CD4-positive, alpha-beta memory T cell (primary cell): ENCODE measurements around the gene GNAT1. TPM values are rescaled to one million over a fixed set of nuclear protein-coding genes. Genes with fewer than 3 reads are reported as not detected.

Experiments used
- CTCF ChIA-PET: fragments of 350-600 bp; sonication (Branson Sonifier 250); formaldehyde crosslinking; loops from one replicate; lab custom pipeline; 2021; ENCODE audit warnings: inconsistent platforms; ENCODE audit not compliant: partially characterized antibody; lab: Charles Lee
- POLR2A ChIA-PET: fragments of 350-600 bp; sonication (Branson Sonifier 250); formaldehyde crosslinking; loops from one replicate; lab custom pipeline; 2021; ENCODE audit not compliant: partially characterized antibody; lab: Charles Lee
- DNase-seq, 5 donors: peaks; one replicate each; pipeline versions ENCODE4 v3.0.0 to v3.0.0-alpha.2; 2020 to 2022; ENCODE audit warnings: mixed read lengths in 1 of 5
- H3K27ac ChIP-seq: one replicate; pipeline ENCODE4 v1.7.0; 2013; ENCODE audit warnings: low read depth, low read length
- H3K27me3 ChIP-seq: 2 replicates; pipeline ENCODE4 v1.7.0; 2013; ENCODE audit warnings: mild to moderate bottlenecking, low read length, moderate library complexity; ENCODE audit not compliant: insufficient read depth
- H3K36me3 ChIP-seq: 2 replicates; pipeline ENCODE4 v1.7.0; 2013; ENCODE audit warnings: mild to moderate bottlenecking, low read length, moderate library complexity; ENCODE audit not compliant: insufficient read depth
- H3K4me1 ChIP-seq: 2 replicates; pipeline ENCODE4 v1.7.0; 2013; ENCODE audit warnings: mild to moderate bottlenecking, low read length, moderate library complexity; ENCODE audit not compliant: insufficient read depth
- H3K4me3 ChIP-seq, 2 donors: one replicate each; pipeline ENCODE4 v1.7.0; 2013; ENCODE audit warnings: low read length in 2 of 2, mild to moderate bottlenecking in 1 of 2
- H3K9me3 ChIP-seq, 2 donors: one replicate each; pipeline ENCODE4 v1.7.0; 2013; ENCODE audit warnings: low read length in 2 of 2, control low read depth in 1 of 2; ENCODE audit not compliant: control insufficient read depth in 1 of 2
- H3K27ac Mint-ChIP-seq, 7 donors: one replicate each; pipeline ENCODE4 v1.8.0; 2020 to 2021; ENCODE audit warnings: mixed read lengths in 7 of 7, mild to moderate bottlenecking in 6 of 7, inconsistent platforms in 3 of 7, moderate library complexity in 3 of 7
- H3K27me3 Mint-ChIP-seq, 2 donors: one replicate each; pipeline ENCODE4 v1.8.0; 2020 to 2021; ENCODE audit warnings: mixed read lengths in 2 of 2
- H3K36me3 Mint-ChIP-seq, 2 donors: one replicate each; pipeline ENCODE4 v1.8.0; 2020 to 2021; ENCODE audit warnings: mixed read lengths in 2 of 2, inconsistent platforms in 1 of 2, mild to moderate bottlenecking in 1 of 2
- H3K4me1 Mint-ChIP-seq, 4 donors: one replicate each; pipeline ENCODE4 v1.8.0; 2020 to 2021; ENCODE audit warnings: mixed read lengths in 4 of 4, mild to moderate bottlenecking in 1 of 4
- H3K4me3 Mint-ChIP-seq, 8 donors: one replicate each; pipeline ENCODE4 v1.8.0; 2020 to 2021; ENCODE audit warnings: mixed read lengths in 8 of 8, mild to moderate bottlenecking in 7 of 8, moderate library complexity in 6 of 8, inconsistent platforms in 3 of 8
- H3K9me3 Mint-ChIP-seq, 8 donors: one replicate each; pipeline ENCODE4 v1.8.0; 2020 to 2021; ENCODE audit warnings: mixed read lengths in 8 of 8, mild to moderate bottlenecking in 5 of 8, inconsistent platforms in 3 of 8, moderate library complexity in 1 of 8
- intact Hi-C: fragments of 100-400 bp; cut with micrococcal nuclease; formaldehyde crosslinking; loops from one replicate; pipeline ENCODE4 v1.15.1; 2023
- polyA plus RNA-seq, 2 donors: library from polyadenylated mRNA; unstranded; fragments of 300-500 nt; fragmentation: Illumina TruSeq; gene quantifications; one replicate each; pipeline ENCODE4 v1.2.3, GENCODE V29; 2021
- total RNA-seq, 2 experiments: library from RNA; stranded (reverse); gene quantifications; one replicate each; pipeline ENCODE4 v1.2.3, GENCODE V29; 2021

Gene GNAT1
- total and polyA plus RNA-seq, 4 experiments from 2014 or later = not detected

DNA sequence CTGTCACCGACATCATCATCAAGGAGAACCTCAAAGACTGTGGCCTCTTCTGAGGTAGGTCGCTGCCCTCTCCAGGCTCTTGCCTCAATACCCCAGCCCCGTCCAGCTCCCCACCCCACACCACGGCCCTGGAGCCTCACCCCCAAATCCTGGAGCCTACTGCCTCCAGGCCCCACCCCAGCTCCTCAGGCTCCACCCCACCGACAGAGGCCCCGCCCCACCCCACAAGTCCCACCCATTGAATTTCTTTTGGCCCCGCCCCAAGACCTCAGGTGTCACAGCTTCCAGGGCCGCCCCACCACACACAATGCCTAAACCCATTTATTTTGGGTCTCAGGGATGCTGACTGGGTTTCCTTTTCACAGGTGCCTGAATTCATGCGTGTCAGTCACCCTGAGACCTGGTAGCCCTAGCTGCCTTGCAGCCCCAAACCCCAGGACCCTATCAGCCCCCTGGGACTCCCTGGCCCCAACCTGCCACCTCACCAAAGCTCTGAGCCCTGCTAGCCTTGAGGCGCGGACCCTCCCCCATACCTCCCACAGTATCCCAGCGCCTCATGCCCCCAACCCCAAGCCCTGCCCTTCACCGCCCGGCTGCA lies 3.6 kb downstream of the GNAT1 start:
- H3K27me3 ChIP-seq = peaks cover 11% of the 10 kb centered on the region
- ChIA-PET POLR2A (interaction anchor here (0.7 to 3.1 kb wide), 9 partner anchors 8 to 73 kb away, joined by 3 to 47 read pairs (median 3); partner anchors contain the start of gene SLC38A3), CTCF (interaction anchor here (0.5 to 8.1 kb wide), 32 partner anchors 9 to 170 kb away, joined by 3 to 218 read pairs (median 6); partner anchors contain the start of genes GNAI2, HYAL3, IFRD2 and LSMEM2)
- intact Hi-C loops = loop anchor here (1.0 to 2.0 kb wide), 3 partner anchors 31 to 130 kb away; no protein-coding TSS in a partner anchor
- H3K4me3 ChIP-seq = peak overlapping the region in 1 of 2 donors; percentile 22
- DNase-seq = no peak
- peaks cover 6 to 17% of the 10 kb centered on the region in 2 donors for H3K27me3 Mint-ChIP-seq
- H3K9me3 ChIP-seq = no peaks in the 10 kb centered on the region
- H3K36me3 ChIP-seq = no peaks in the 10 kb centered on the region
- H3K27ac ChIP-seq = no peak overlapping the region
- peaks cover 24% of the 10 kb centered on the region for H3K4me1 ChIP-seq
- H3K9me3 Mint-ChIP-seq = no peaks in the 10 kb centered on the region
- H3K36me3 Mint-ChIP-seq = no peaks in the 10 kb centered on the region
- H3K4me1 Mint-ChIP-seq = peaks cover 5 to 18% (median 13%) of the 10 kb centered on the region in 4 donors
- peak overlapping the region in 7 of 8 donors; percentile 36 to 69 (median 64) for H3K4me3 Mint-ChIP-seq
- peak overlapping the region in 6 of 7 donors; percentile 62 to 90 (median 84) for H3K27ac Mint-ChIP-seq

DNA sequence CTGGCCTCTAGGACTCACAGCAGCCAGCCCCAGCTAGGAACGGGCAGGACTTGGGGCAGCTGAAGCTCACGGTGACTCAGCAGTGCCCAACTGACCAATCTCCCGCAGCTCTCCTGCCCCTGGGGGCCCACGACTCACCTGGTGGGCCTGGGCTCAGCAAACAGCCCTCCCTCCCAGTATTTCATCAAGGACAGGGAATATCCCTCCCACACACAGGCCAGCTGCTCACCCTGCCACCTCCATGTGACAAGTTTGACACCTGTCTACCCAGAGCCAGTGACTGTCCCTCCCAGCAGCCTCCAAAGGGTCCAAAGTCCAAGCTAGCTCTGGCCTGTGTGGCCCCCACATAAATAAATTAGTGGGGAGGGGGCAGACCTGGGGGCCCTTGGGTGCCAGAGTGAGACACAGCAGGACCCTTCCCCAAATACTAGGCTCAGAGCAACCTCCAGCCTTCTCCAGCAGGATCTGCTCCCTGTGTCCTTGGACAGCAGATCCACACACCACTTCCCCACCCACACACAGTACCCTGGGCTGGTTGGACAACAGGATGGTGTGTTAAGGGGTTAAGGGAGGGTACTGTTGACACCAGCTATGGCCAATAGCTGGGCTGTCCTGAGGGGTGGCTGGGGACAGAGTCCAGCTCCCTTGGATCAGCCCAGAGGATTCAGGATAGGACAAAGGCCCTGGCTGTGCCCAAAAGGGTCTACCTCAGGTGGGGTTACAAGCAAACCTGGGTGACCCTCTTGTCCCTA lies 4.3 kb downstream of the GNAT1 start:
- POLR2A ChIA-PET = interaction anchor here (1.0 to 3.1 kb wide), 5 partner anchors 8 to 65 kb away, joined by 3 to 47 read pairs (median 4); no protein-coding TSS in a partner anchor
- Mint-ChIP-seq H3K36me3 (no peaks in the 10 kb centered on the region), H3K4me3 (no peak overlapping the region), H3K9me3 (no peaks in the 10 kb centered on the region), H3K27ac (peak overlapping the region in 2 of 7 donors; percentile 10 to 79), H3K27me3 (peaks cover 6 to 18% of the 10 kb centered on the region in 2 donors), H3K4me1 (peaks cover 5 to 18% (median 13%) of the 10 kb centered on the region in 4 donors)
- intact Hi-C loops = loop anchor here (2.0 kb wide), 1 partner anchor 129 kb away; no protein-coding TSS in a partner anchor
- Histone ChIP-seq H3K27me3 (peaks cover 11% of the 10 kb centered on the region), H3K4me1 (peaks cover 24% of the 10 kb centered on the region), H3K4me3 (no peak overlapping the region), H3K27ac (no peak overlapping the region), H3K9me3 (no peaks in the 10 kb centered on the region), H3K36me3 (no peaks in the 10 kb centered on the region)
- CTCF ChIA-PET = interaction anchor here (0.6 to 8.1 kb wide), 22 partner anchors 8 to 123 kb away, joined by 3 to 218 read pairs (median 8); partner anchors contain the start of genes HYAL3, LSMEM2, NAA80 and SEMA3B
- no peak for DNase-seq

DNA sequence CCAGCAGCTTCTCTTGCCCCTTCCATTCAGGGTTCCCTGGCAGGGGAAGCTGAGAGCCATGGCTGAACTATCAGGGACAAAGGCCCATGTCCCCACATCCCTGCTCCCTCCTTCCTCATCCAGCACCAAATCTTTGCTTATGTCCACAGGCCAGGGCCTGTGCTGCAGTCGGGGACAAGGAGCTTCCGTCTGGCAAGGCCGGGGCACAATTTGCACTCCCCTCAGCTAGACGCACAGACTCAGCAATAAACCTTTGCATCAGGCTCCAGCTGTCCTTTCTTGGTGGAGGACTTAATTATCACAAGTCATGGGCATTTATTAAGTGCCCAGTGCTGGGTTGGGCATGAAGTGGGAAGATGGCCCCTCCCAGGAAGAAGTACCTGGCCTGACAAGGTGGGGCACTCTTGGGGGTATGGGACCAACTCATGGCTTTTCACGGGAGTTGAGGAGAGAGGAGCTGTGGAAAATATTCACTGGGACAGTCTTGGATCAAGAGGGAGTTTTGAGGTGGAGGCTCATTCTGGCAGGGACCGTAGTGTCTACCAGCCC lies 4.9 kb downstream of the GNAT1 start:
- H3K36me3 ChIP-seq = no peaks in the 10 kb centered on the region
- H3K4me1 ChIP-seq = peaks cover 24% of the 10 kb centered on the region
- H3K4me3 ChIP-seq = no peak overlapping the region
- H3K27ac ChIP-seq = no peak overlapping the region
- ChIA-PET POLR2A (interaction anchor here (3.1 kb wide), 1 partner anchor 30 kb away, joined by 47 read pairs; no protein-coding TSS in a partner anchor), CTCF (interaction anchor here (1.2 to 8.1 kb wide), 7 partner anchors 21 to 83 kb away, joined by 3 to 218 read pairs (median 40); partner anchors contain the start of gene LSMEM2)
- no peaks in the 10 kb centered on the region for H3K9me3 ChIP-seq
- no peaks in the 10 kb centered on the region for H3K36me3 Mint-ChIP-seq
- H3K27me3 ChIP-seq = peaks cover 11% of the 10 kb centered on the region
- H3K4me3 Mint-ChIP-seq = no peak overlapping the region
- no peaks in the 10 kb centered on the region for H3K9me3 Mint-ChIP-seq
- peaks cover 11 to 24% of the 10 kb centered on the region in 2 donors for H3K27me3 Mint-ChIP-seq
- no peak for DNase-seq
- H3K27ac Mint-ChIP-seq = peak overlapping the region in 2 of 7 donors; percentile 74 to 76
- intact Hi-C loops = no loop called here
- peaks cover 5 to 18% (median 13%) of the 10 kb centered on the region in 4 donors for H3K4me1 Mint-ChIP-seq

DNA sequence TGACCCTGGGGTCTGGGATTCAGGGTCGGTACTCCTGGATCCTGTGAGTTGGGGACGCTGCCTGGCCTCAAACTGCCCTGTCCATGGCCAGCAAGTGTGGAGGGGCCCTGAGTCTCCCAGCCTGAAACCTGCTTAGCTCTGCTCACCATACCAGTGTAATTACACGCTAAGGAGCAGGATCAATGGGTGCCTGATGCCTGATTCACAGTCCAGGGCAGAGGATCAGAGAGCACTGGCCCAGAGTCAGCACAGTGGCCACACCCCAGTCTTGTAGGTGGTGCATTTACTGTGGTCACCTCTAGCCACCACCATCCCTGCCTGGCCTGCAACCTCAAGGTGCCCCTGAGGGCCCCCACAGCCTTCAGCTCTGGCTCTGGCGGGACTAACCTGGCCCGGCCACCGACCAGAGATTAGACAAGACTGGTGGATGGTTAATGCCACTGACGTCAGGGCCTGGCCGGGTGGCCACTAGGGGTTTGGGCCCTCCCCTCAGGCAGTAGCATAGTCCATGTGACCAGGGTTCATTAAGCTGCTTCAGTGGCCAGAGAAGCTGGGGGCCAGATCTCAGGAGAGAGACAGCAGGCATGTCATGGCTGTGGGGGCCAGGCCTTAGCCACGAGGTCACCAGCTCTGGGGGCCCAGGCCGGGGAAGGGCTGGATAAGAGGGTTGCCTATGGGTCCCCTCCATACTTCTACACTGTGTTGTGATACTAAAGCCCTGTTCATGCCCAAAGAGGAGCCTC lies 10.3 kb downstream of the GNAT1 start:
- no peak overlapping the region for H3K4me3 Mint-ChIP-seq
- no peaks in the 10 kb centered on the region for H3K36me3 Mint-ChIP-seq
- no peak for DNase-seq
- intact Hi-C loops = no loop called here
- Histone ChIP-seq H3K27me3 (peaks cover 23% of the 10 kb centered on the region), H3K4me3 (no peak overlapping the region), H3K9me3 (no peaks in the 10 kb centered on the region), H3K27ac (no peak overlapping the region), H3K36me3 (no peaks in the 10 kb centered on the region), H3K4me1 (peaks cover 13% of the 10 kb centered on the region)
- ChIA-PET CTCF (interaction anchor here (2.0 to 3.4 kb wide), 2 partner anchors 24 to 45 kb away, joined by 6 to 17 read pairs; no protein-coding TSS in a partner anchor), POLR2A (no interaction called here)
- H3K4me1 Mint-ChIP-seq = peaks cover 0 to 4% (median under 1%) of the 10 kb centered on the region in 4 donors
- H3K27me3 Mint-ChIP-seq = peaks cover 30 to 33% of the 10 kb centered on the region in 2 donors
- H3K9me3 Mint-ChIP-seq = peaks cover 0 to 4% (median 0%) of the 10 kb centered on the region in 8 donors
- peak overlapping the region in 1 of 7 donors; percentile 51 for H3K27ac Mint-ChIP-seq

DNA sequence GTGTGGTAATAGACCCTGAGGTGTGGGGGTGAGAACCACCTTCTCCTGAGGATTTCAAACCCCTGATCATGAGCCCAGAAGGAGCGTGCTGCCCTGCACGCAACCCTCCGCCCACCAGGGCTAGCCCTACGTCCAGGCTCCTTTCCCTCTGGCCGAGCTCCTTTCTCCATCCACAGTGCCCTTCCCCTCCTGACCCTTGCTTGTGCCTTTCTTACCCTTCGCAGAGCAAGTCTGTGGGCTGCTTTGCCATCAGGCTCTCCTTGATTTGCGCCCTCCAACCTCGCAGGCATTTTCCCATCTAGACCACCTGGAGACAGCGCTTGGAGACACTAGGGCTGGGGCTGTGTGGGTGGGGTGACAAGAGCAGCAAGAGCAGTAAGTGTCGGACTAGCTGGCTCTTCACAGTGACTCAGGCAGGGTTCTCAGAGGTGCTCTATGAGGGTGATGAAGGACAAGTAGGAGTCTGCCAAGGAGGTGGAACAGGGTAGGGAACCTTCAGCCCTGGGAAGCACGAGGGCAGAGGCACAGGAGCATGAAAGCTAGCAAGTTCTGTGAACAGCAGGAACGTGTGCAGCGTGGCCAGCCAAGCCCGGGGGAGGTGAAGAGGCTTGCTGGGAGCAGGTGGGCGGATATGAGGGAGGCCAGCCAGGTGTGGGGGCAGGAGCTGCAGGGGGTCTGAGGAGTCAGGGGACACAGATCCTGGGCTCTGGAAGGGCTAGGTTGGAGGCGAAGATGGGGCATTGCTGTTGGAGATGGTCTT lies 11.1 kb downstream of the GNAT1 start:
- H3K4me1 ChIP-seq = peaks cover 13% of the 10 kb centered on the region
- H3K27me3 ChIP-seq = peaks cover 23% of the 10 kb centered on the region
- Mint-ChIP-seq H3K4me1 (peaks cover 0 to 4% (median under 1%) of the 10 kb centered on the region in 4 donors), H3K4me3 (no peak overlapping the region), H3K27ac (no peak overlapping the region), H3K9me3 (peaks cover 0 to 4% (median 0%) of the 10 kb centered on the region in 8 donors), H3K27me3 (peaks cover 33 to 34% of the 10 kb centered on the region in 2 donors), H3K36me3 (no peaks in the 10 kb centered on the region)
- intact Hi-C loops = no loop called here
- H3K9me3 ChIP-seq = no peaks in the 10 kb centered on the region
- ChIA-PET CTCF (interaction anchor here (2.0 to 3.4 kb wide), 3 partner anchors 8 to 44 kb away, joined by 6 to 17 read pairs (median 11); no protein-coding TSS in a partner anchor), POLR2A (interaction anchor here (1.3 kb wide), 1 partner anchor 8 kb away, joined by 4 read pairs; no protein-coding TSS in a partner anchor)
- no peaks in the 10 kb centered on the region for H3K36me3 ChIP-seq
- no peak for DNase-seq
- no peak overlapping the region for H3K27ac ChIP-seq
- no peak overlapping the region for H3K4me3 ChIP-seq
